ENCODE data around the gene AASS.

GRCh38 chr7:122046402-122046801, 97.6 kb downstream of the AASS start:
- TF ChIP-seq EZH2 (IDR thresholded peaks at IDR 0.05; ENCODE audit: low read length, unreplicated experiment) (no peak), CTCF (conservative IDR thresholded peaks at IDR 0.05; ENCODE audit: low read depth, low read length) (no peak)
